GF-D8 (cell line): Measurements from ENCODE around the gene TNFSF15.
"Not testable (repeated sequence)": the region's sequence is repeated elsewhere in the genome, so short reads cannot be mapped to it uniquely, and the experiment has no call there.

ENCODE experiments used
- DNase-seq: peaks from one replicate; lab custom pipeline; 2025; lab: John Stamatoyannopoulos, UW

Gene TNFSF15

GRCh38 chr9:114746591-114747346 is 59.1 kb downstream of the TNFSF15 start:
- DNase-seq = no peak

DNA sequence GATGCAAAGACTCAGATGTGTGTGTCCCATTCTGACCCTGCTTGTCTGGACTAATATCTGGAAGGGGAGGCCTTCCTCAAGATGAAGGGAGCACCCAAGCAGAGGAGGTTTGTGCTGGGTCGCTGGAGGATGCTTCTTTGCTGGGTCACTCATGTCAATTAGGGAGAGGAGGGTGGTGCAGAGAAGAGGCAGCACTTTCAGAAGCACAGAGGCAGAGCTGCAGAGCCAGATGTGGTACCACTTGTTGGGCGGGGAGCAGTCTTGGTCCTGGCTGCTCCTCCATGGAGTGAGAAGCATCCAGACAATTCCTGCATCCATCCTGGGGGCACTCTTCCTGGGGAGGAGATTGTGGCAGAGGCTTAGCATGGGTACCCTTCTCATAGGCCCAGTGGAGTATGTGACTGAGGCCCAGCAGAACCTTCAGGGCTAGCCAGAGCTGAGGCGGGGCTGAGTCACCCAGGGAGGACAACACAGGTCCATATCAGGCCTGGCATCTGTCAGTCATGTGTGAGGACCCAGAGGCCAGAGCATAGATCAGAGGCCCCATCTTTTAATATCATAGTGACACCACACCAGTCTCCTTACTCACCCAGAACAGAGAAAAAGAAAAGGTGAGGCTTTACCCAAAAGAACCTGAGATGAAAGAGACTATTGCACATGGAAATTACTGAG is 59.8 kb downstream of the TNFSF15 start:
- no peak for DNase-seq

DNA sequence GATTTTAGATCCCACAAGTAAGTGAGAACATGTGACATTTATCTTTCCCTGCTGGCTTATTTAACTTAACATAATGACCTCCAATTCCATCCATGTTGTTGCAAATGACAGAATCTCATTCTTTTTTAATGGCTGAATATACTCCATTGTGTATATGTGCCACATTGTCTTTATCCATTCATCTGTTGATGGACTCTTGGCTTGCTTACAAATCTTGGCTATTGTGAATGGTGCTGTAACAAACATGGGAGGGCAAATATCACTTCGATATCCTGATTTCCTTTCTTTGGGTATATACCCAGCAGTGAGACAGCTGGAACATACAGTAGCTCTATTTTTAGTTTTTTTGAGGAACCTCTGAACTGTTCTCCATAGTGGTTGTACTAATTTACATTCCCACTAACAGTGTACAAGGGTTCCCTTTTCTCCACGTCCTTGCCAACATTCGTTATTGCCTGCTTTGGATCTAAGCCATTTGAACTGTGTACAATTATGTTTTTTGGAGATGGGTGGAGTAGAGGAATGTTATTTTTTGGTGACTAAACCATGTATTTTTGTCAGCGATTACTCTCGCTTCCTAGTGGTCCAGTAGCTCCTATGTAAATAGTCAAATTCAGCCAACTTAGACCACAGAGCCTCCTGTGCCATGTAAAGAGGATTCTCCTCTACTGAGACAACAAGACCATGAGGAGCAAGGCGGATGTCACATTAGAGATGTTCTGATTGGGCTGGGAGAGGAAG is 60.6 kb downstream of the TNFSF15 start:
- no peak for DNase-seq

DNA sequence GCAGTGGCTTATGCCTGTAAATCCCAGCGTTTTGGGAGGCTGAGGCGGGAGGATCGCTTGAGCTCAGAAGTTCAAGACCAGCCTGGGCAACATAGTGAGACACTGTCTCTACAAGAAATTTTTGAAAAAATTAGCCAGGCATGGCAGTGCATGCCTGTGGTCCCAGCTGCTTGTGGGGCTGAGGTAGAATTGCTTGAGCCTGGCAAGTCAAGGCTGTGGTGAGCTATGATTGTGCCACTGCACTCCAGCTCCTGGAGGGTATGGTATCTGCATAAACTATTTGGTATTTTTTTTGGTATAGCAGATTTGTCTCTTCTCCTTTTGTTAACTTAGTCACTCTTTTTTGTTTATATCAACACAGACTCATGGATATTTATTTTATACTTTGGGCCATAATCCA is 62.4 kb downstream of the TNFSF15 start:
- DNase-seq = no peak

DNA sequence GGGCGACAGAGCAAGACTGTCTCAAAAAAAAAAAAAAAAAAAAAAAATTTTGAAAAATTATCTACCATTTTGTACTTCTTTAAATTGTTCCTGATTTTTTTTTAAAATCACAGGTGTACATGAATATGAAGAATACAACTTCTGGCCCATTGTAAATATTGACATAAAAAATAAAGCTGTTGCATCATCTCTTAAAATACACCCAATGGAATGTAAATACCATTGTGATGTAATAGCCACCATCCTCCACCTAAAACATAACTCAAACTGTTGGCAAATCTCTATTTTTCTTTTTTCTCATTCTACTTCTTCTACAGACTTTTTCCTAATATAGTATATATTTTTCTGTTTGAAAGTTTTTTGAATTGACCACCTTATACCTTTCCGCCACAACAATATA is 62.9 kb downstream of the TNFSF15 start:
- DNase-seq = no peak

GRCh38 chr9:114741521-114741920 is 64.3 kb downstream of the TNFSF15 start:
- not testable (repeated sequence) for DNase-seq

GRCh38 chr9:114738581-114739316 is 67.1 kb downstream of the TNFSF15 start:
- peak; percentile 36 for DNase-seq

- DNase-seq = no peak
These were observed 68.0 kb downstream of the TNFSF15 start for GRCh38 chr9:114737847-114738246.

GRCh38 chr9:114737118-114737517 is 68.7 kb downstream of the TNFSF15 start:
- DNase-seq = no peak

DNA sequence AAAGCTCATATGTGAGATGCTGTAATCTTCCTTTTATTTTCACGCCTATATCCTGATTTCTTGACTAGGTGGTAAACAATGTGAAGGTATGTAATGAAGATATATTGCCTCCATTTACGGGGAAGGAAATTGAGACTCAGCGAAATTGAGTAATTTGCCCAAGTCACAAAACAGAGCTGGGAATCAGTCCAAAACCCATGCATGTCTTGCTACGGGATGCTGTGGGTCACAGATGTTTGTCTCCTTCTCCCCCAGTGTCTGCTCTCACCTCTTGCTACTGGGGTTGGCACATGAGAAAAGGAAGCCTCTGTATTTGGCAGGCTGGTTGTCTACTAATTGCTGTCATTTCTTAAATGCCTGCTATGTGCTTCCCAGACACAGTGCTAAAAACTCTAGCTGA is 70.1 kb downstream of the TNFSF15 start:
- DNase-seq = no peak

- not testable (repeated sequence) for DNase-seq
These were observed 70.7 kb downstream of the TNFSF15 start for GRCh38 chr9:114735139-114735538.
